Gastroesophageal sphincter (tissue), 3 donors: ENCODE results near the gene CENPX.

Experiments used
- CTCF ChIP-seq, 4 experiments: fragments of 200-600 bp in 2 of 4; fragments of 450-650 bp in 2 of 4; sonication (generic) in 1 of 4; IDR thresholded peaks; one replicate each; pipeline ENCODE4 v1.5.1; 2017 to 2019; ENCODE audit warnings: antibody characterized with exemption in 4 of 4, mild to moderate bottlenecking in 2 of 4, moderate library complexity in 2 of 4
- EP300 ChIP-seq: sonication (generic); formaldehyde crosslinking; IDR thresholded peaks from one replicate; pipeline ENCODE4 v1.6.1; 2017; ENCODE audit warnings: antibody characterized with exemption, mild to moderate bottlenecking
- POLR2A ChIP-seq, 2 donors: fragments of 450-650 bp; IDR thresholded peaks; one replicate each; pipeline ENCODE4 v1.6.1; 2017; ENCODE audit warnings: antibody characterized with exemption in 2 of 2, mild to moderate bottlenecking in 2 of 2, moderate library complexity in 1 of 2

- TF ChIP-seq POLR2A (IDR thresholded peaks at IDR 0.05) (no peak), CTCF (IDR thresholded peaks at IDR 0.05) (no peak), EP300 (no peak)
These were observed 8.7 kb upstream of the CENPX start, which contains the start of gene RAC3 for GRCh38 chr17:82031303-82031884.
